ENCODE results near the gene BMERB1. TPM values are rescaled to one million over a fixed set of nuclear protein-coding genes. Genes with fewer than 3 reads are reported as not detected.
"Not testable (repeated sequence)": the region's sequence is repeated elsewhere in the genome, so short reads cannot be mapped to it uniquely, and the experiment has no call there.

BMERB1 gene
- total RNA-seq, 2 experiments from 2014 or later = 0.85 to 0.98 TPM

DNA sequence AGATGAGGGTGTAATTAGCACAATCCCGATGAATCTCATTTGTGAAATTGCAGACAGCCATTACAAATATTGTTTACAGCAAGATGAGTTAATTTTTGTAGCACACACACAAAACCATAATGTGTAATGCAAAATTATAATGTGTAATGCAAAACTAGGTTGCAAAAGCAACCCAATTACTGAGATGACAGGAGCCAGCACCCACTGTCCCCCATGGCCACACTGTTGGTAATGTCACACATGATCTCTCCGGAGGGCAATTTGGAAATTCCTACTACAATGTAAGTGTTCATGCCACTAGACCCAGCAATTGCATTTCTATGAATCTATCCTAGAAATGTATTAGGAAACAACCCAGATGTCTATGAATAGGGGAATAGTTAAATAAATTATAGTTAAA is 131.7 kb downstream of the BMERB1 start:
- Mint-ChIP-seq H3K9me3 (peaks cover 2% of the 10 kb centered on the region), H3K36me3 (ENCODE audit: low read depth) (no peaks in the 10 kb centered on the region), H3K4me1 (ENCODE audit: low read depth) (no peaks in the 10 kb centered on the region), H3K27ac (no peak overlapping the region), H3K27me3 (no peaks in the 10 kb centered on the region), H3K4me3 (no peak overlapping the region)
- DNase-seq (no peak), ATAC-seq (ENCODE audit: poor library complexity) (no peak)
- no peaks in the 10 kb centered on the region for H3K9me3 ChIP-seq (ENCODE audit: control insufficient read depth in 1 of 2, insufficient read depth in 1 of 2, low read length in 2 of 2)
- H3K4me3 ChIP-seq (ENCODE audit: low read length) = no peak overlapping the region
- H3K4me1 ChIP-seq (ENCODE audit: insufficient read depth, low read length) = no peaks in the 10 kb centered on the region
- TF ChIP-seq, protein P1, sequence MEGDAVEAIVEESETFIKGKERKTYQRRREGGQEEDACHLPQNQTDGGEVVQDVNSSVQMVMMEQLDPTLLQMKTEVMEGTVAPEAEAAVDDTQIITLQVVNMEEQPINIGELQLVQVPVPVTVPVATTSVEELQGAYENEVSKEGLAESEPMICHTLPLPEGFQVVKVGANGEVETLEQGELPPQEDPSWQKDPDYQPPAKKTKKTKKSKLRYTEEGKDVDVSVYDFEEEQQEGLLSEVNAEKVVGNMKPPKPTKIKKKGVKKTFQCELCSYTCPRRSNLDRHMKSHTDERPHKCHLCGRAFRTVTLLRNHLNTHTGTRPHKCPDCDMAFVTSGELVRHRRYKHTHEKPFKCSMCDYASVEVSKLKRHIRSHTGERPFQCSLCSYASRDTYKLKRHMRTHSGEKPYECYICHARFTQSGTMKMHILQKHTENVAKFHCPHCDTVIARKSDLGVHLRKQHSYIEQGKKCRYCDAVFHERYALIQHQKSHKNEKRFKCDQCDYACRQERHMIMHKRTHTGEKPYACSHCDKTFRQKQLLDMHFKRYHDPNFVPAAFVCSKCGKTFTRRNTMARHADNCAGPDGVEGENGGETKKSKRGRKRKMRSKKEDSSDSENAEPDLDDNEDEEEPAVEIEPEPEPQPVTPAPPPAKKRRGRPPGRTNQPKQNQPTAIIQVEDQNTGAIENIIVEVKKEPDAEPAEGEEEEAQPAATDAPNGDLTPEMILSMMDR (IDR thresholded peaks at IDR 0.05) = no peak
- ChIA-PET POLR2A (no interaction called here), CTCF (no interaction called here)
- no peaks in the 10 kb centered on the region for H3K36me3 ChIP-seq (ENCODE audit: insufficient read depth, low read length)
- no peaks in the 10 kb centered on the region for H3K27me3 ChIP-seq (ENCODE audit: control insufficient read depth in 1 of 2, insufficient read depth in 2 of 2, low read length in 2 of 2)
- no peak overlapping the region for H3K27ac ChIP-seq (ENCODE audit: low read depth in 1 of 2, low read length in 2 of 2)
- intact Hi-C loops (cut with DNase I, micrococcal nuclease) = no loop called here

DNA sequence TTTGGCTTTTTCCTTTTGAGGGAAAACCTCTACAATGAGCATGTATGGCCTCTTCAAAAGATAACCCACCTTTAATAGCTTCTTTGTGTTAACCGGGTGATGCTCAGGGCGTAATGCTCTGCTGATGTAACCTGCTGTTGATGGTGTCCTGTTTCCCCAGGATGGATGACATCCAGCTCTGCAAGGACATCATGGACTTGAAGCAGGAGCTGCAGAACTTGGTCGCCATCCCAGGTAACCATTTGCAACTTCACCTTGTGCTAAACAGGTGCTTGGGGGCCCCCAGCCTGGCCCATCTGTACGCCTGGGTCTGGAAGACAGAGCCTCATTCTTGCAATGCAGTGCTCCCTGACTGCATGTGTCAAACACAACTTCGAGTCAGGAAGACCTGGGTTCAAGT is 133.4 kb downstream of the BMERB1 start:
- no peak for DNase-seq
- TF ChIP-seq, protein P1 (IDR thresholded peaks at IDR 0.05) = no peak
- Histone ChIP-seq H3K4me3 (ENCODE audit: low read length) (no peak overlapping the region), H3K27me3 (ENCODE audit: control insufficient read depth in 1 of 2, insufficient read depth in 2 of 2, low read length in 2 of 2) (no peaks in the 10 kb centered on the region), H3K9me3 (ENCODE audit: control insufficient read depth in 1 of 2, insufficient read depth in 1 of 2, low read length in 2 of 2) (no peaks in the 10 kb centered on the region), H3K4me1 (ENCODE audit: insufficient read depth, low read length) (no peaks in the 10 kb centered on the region), H3K27ac (ENCODE audit: low read depth in 1 of 2, low read length in 2 of 2) (no peak overlapping the region), H3K36me3 (ENCODE audit: insufficient read depth, low read length) (no peaks in the 10 kb centered on the region)
- peaks cover 2% of the 10 kb centered on the region for H3K9me3 Mint-ChIP-seq
- no peaks in the 10 kb centered on the region for H3K4me1 Mint-ChIP-seq (ENCODE audit: low read depth)
- H3K27me3 Mint-ChIP-seq = no peaks in the 10 kb centered on the region
- H3K4me3 Mint-ChIP-seq = no peak overlapping the region
- ATAC-seq (ENCODE audit: poor library complexity) = no peak
- CTCF ChIA-PET = no interaction called here
- no peak overlapping the region for H3K27ac Mint-ChIP-seq
- POLR2A ChIA-PET = no interaction called here
- intact Hi-C loops (cut with DNase I, micrococcal nuclease) = no loop called here
- H3K36me3 Mint-ChIP-seq (ENCODE audit: low read depth) = no peaks in the 10 kb centered on the region

GRCh38 chr16:15570666-15571065 is 136.3 kb downstream of the BMERB1 start:
- H3K4me3 Mint-ChIP-seq; H3K27ac Mint-ChIP-seq; H3K27ac ChIP-seq (ENCODE audit: low read depth in 1 of 2, low read length in 2 of 2); ATAC-seq (ENCODE audit: poor library complexity); H3K36me3 Mint-ChIP-seq (ENCODE audit: low read depth); CTCF ChIA-PET; H3K27me3 Mint-ChIP-seq; H3K4me1 Mint-ChIP-seq (ENCODE audit: low read depth); H3K4me3 ChIP-seq (ENCODE audit: low read length); H3K4me1 ChIP-seq (ENCODE audit: insufficient read depth, low read length); intact Hi-C loops (cut with DNase I, micrococcal nuclease); H3K27me3 ChIP-seq (ENCODE audit: control insufficient read depth in 1 of 2, insufficient read depth in 2 of 2, low read length in 2 of 2); H3K9me3 ChIP-seq (ENCODE audit: control insufficient read depth in 1 of 2, insufficient read depth in 1 of 2, low read length in 2 of 2); H3K36me3 ChIP-seq (ENCODE audit: insufficient read depth, low read length); H3K9me3 Mint-ChIP-seq; DNase-seq: not testable (repeated sequence)
- POLR2A ChIA-PET = interaction anchor here (0.6 kb wide), 1 partner anchor 9 kb away, joined by 3 read pairs; no protein-coding TSS in a partner anchor

DNA sequence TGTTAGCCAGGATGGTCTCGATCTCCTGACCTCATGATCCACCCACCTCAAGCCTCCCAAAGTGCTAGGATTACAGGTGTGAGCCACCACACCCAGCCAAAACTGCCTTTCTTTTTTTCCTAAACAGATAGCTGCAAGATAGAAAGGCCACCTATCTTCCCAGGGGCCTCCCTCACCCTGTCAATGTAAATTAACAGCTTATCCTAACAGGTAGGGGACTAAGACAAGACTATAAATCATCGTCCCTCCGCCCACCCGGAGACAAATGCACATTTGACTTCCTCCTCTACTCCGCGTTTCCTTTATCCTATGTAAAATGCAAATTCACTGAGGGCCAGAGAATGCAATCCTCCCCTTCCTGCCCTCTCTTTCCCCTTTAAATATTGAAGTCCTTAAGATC is 137.2 kb downstream of the BMERB1 start:
- POLR2A ChIA-PET = no interaction called here
- Mint-ChIP-seq H3K27ac (no peak overlapping the region), H3K9me3 (no peaks in the 10 kb centered on the region), H3K36me3 (ENCODE audit: low read depth) (no peaks in the 10 kb centered on the region), H3K4me1 (ENCODE audit: low read depth) (no peaks in the 10 kb centered on the region), H3K4me3 (no peak overlapping the region), H3K27me3 (no peaks in the 10 kb centered on the region)
- H3K4me1 ChIP-seq (ENCODE audit: insufficient read depth, low read length) = no peaks in the 10 kb centered on the region
- no peak for ATAC-seq (ENCODE audit: poor library complexity)
- H3K36me3 ChIP-seq (ENCODE audit: insufficient read depth, low read length) = no peaks in the 10 kb centered on the region
- no peak overlapping the region for H3K27ac ChIP-seq (ENCODE audit: low read depth in 1 of 2, low read length in 2 of 2)
- CTCF ChIA-PET = no interaction called here
- no peak overlapping the region for H3K4me3 ChIP-seq (ENCODE audit: low read length)
- intact Hi-C loops (cut with DNase I, micrococcal nuclease) = no loop called here
- no peaks in the 10 kb centered on the region for H3K27me3 ChIP-seq (ENCODE audit: control insufficient read depth in 1 of 2, insufficient read depth in 2 of 2, low read length in 2 of 2)
- DNase-seq = no peak
- TF ChIP-seq, protein P1 (IDR thresholded peaks at IDR 0.05) = no peak
- no peaks in the 10 kb centered on the region for H3K9me3 ChIP-seq (ENCODE audit: control insufficient read depth in 1 of 2, insufficient read depth in 1 of 2, low read length in 2 of 2)
